Neural cell (in vitro differentiated cells): ENCODE data around the gene MKNK1. TPM values are rescaled to one million over a fixed set of nuclear protein-coding genes. Genes with fewer than 3 reads are reported as not detected.

Experiments
- H2AFZ ChIP-seq: fragments of 200-600, 300-800 bp; sonication (generic), shearing (Covaris generic); 2 replicates; pipeline ENCODE4 v1.6.0; 2014; ENCODE audit warnings: low read depth, mild to moderate bottlenecking, antibody characterized with exemption, low read length, moderate library complexity
- H3F3A ChIP-seq: fragments of 200-600 bp; shearing (Covaris generic); 2 replicates; pipeline ENCODE4 v1.6.1; 2016; ENCODE audit warnings: mild to moderate bottlenecking, moderate library complexity, mixed read lengths, antibody characterized with exemption, low read length; ENCODE audit not compliant: insufficient read depth, poor library complexity, severe bottlenecking
- H3K27ac ChIP-seq: fragments of 200-600, 300-800 bp; sonication (generic), shearing (Covaris generic); 2 replicates; pipeline ENCODE4 v1.5.1; 2014; ENCODE audit warnings: mild to moderate bottlenecking, low read length, moderate library complexity
- H3K27me3 ChIP-seq: fragments of 300-800, 200-600 bp; sonication (generic), shearing (Covaris generic); 2 replicates; pipeline ENCODE4 v1.6.0; 2014; ENCODE audit warnings: mild to moderate bottlenecking, low read depth, low read length, moderate library complexity; ENCODE audit not compliant: insufficient read depth
- H3K36me3 ChIP-seq: fragments of 300-800, 200-600 bp; sonication (generic), shearing (Covaris generic); 2 replicates; pipeline ENCODE4 v1.5.1; 2014; ENCODE audit warnings: mild to moderate bottlenecking, antibody characterized with exemption, low read length, moderate library complexity; ENCODE audit not compliant: insufficient read depth
- H3K4me2 ChIP-seq: fragments of 300-800, 200-600 bp; sonication (generic), shearing (Covaris generic); 2 replicates; pipeline ENCODE4 v1.6.0; 2014; ENCODE audit warnings: mild to moderate bottlenecking, low read length
- H3K4me3 ChIP-seq: fragments of 300-800, 200-600 bp; sonication (generic), shearing (Covaris generic); 2 replicates; pipeline ENCODE4 v1.5.1; 2014; ENCODE audit warnings: mild to moderate bottlenecking, low read length, moderate library complexity
- H3K79me2 ChIP-seq: fragments of 200-600 bp; shearing (Covaris generic); replicated peaks from 2 replicates; pipeline ENCODE4 v1.6.0; 2014; ENCODE audit warnings: mild to moderate bottlenecking, low read length, moderate library complexity; ENCODE audit not compliant: insufficient read depth
- H3K9ac ChIP-seq: fragments of 300-800, 200-600 bp; sonication (generic), shearing (Covaris generic); 2 replicates; pipeline ENCODE4 v1.6.1; 2016; ENCODE audit warnings: mild to moderate bottlenecking, low read length, mixed read lengths
- H3K9me2 ChIP-seq: fragments of 200-600 bp; shearing (Covaris generic); 2 replicates; pipeline ENCODE4 v1.6.1; 2016; ENCODE audit warnings: mild to moderate bottlenecking, low read length, mixed read lengths; ENCODE audit not compliant: insufficient read depth
- H3K9me3 ChIP-seq: fragments of 200-600, 300-800 bp; sonication (generic), shearing (Covaris generic); 2 replicates; pipeline ENCODE4 v1.6.1; 2016; ENCODE audit warnings: mild to moderate bottlenecking, mixed run types, low read length, moderate library complexity, mixed read lengths
- H4K20me1 ChIP-seq: fragments of 200-600 bp; shearing (Covaris generic); 2 replicates; pipeline ENCODE4 v1.6.1; 2016; ENCODE audit warnings: mild to moderate bottlenecking, mixed run types; ENCODE audit not compliant: insufficient read depth
- CTCF ChIP-seq: fragments of 450-650 bp; IDR thresholded peaks from 2 replicates; pipeline ENCODE4 v1.5.1; 2014; ENCODE audit warnings: antibody characterized with exemption, mild to moderate bottlenecking, moderate library complexity; ENCODE audit not compliant: poor library complexity, severe bottlenecking
- EP300 ChIP-seq: fragments of 450-650 bp; conservative IDR thresholded peaks from 2 replicates; pipeline ENCODE4 v1.6.1; 2014; ENCODE audit warnings: antibody characterized with exemption, mild to moderate bottlenecking, moderate library complexity; ENCODE audit not compliant: poor library complexity, severe bottlenecking
- EZH2 ChIP-seq: fragments of 200-600, 300-800 bp; shearing (Covaris generic), sonication (generic); IDR thresholded peaks from 2 replicates; pipeline ENCODE4 v1.6.1; 2014; ENCODE audit warnings: antibody characterized with exemption, low read length, borderline replicate concordance, mild to moderate bottlenecking; ENCODE audit not compliant: insufficient read depth, poor library complexity, severe bottlenecking
- MXI1 ChIP-seq: fragments of 450-650 bp; conservative IDR thresholded peaks from 2 replicates; pipeline ENCODE4 v1.6.1; 2014; ENCODE audit warnings: antibody characterized with exemption, mild to moderate bottlenecking; ENCODE audit not compliant: poor library complexity, severe bottlenecking
- POLR2AphosphoS5 ChIP-seq: IDR thresholded peaks from 2 replicates; pipeline ENCODE4 v1.6.1; 2012
- RAD21 ChIP-seq: fragments of 450-650 bp; conservative IDR thresholded peaks from 2 replicates; pipeline ENCODE4 v1.6.1; 2014; ENCODE audit warnings: antibody characterized with exemption, mild to moderate bottlenecking, moderate library complexity
- REST ChIP-seq: IDR thresholded peaks from 2 replicates; pipeline ENCODE4 v1.6.1; 2012; ENCODE audit warnings: borderline replicate concordance
- SMC3 ChIP-seq: fragments of 450-650 bp; conservative IDR thresholded peaks from 2 replicates; pipeline ENCODE4 v1.6.1; 2014; ENCODE audit warnings: antibody characterized with exemption, mild to moderate bottlenecking, moderate library complexity; ENCODE audit not compliant: poor library complexity
- TAF1 ChIP-seq: IDR thresholded peaks from 2 replicates; pipeline ENCODE4 v1.6.1; 2012; ENCODE audit warnings: low read depth
- polyA plus RNA-seq: library from polyadenylated mRNA; depleted of rRNA; stranded (reverse); fragments of >200 nt; gene quantifications from 2 replicates; pipeline ENCODE4 v1.2.3, GENCODE V29; 2014

Gene MKNK1
- polyA plus RNA-seq, 1 donor from 2014 or later: 9.6 TPM

- Histone ChIP-seq H2AFZ (no peak overlapping the region), H3K4me2 (no peak overlapping the region), H3F3A (no peaks in the 10 kb centered on the region), H3K9ac (no peak overlapping the region), H3K36me3 (no peaks in the 10 kb centered on the region), H3K27me3 (peaks cover 54% of the 10 kb centered on the region), H3K4me3 (no peak overlapping the region), H3K9me3 (no peaks in the 10 kb centered on the region), H3K9me2 (no peaks in the 10 kb centered on the region), H4K20me1 (no peaks in the 10 kb centered on the region), H3K27ac (no peak overlapping the region), H3K79me2 (no peaks in the 10 kb centered on the region)
- TF ChIP-seq TAF1 (no peak), RAD21 (no peak), EP300 (no peak), CTCF (no peak), EZH2 (no peak), SMC3 (no peak), REST (no peak), POLR2AphosphoS5 (no peak), MXI1 (no peak)
These were observed 77.9 kb downstream of the MKNK1 start for GRCh38 chr1:46526013-46526690.

GRCh38 chr1:46525253-46525983 is 78.7 kb downstream of the MKNK1 start:
- Histone ChIP-seq H2AFZ (no peak overlapping the region), H3K9me3 (no peaks in the 10 kb centered on the region), H3K9me2 (no peaks in the 10 kb centered on the region), H3F3A (no peaks in the 10 kb centered on the region), H3K4me3 (no peak overlapping the region), H3K27me3 (peaks cover 48% of the 10 kb centered on the region), H3K36me3 (no peaks in the 10 kb centered on the region), H3K9ac (no peak overlapping the region), H3K27ac (no peak overlapping the region), H3K79me2 (no peaks in the 10 kb centered on the region), H4K20me1 (no peaks in the 10 kb centered on the region), H3K4me2 (no peak overlapping the region)
- TF ChIP-seq POLR2AphosphoS5 (no peak), CTCF (no peak), REST (no peak), EZH2 (no peak)
